Panc1 (cell line): ENCODE results near the gene NCKAP5. TPM values are rescaled to one million over a fixed set of nuclear protein-coding genes. Genes with fewer than 3 reads are reported as not detected.

Experiments
- ATAC-seq: fragments of 200-7000 bp; cut with Tn5 transposase; 2 replicates; pipeline ENCODE4 v1.9.1; 2020; ENCODE audit warnings: mild to moderate bottlenecking, moderate library complexity
- BruUV-seq: library from RNA; stranded (reverse); fragments of 400-500 nt; replicated peaks from 2 replicates; lab custom pipeline; 2021; lab: Mats Ljungman, UMichigan
- CTCF ChIA-PET: fragments of 300-600 bp; sonication (Branson Sonifier 250); formaldehyde crosslinking; loops from one replicate; lab custom pipeline; 2022; ENCODE audit warnings: antibody characterized with exemption; lab: Charles Lee
- POLR2A ChIA-PET: fragments of 300-600 bp; sonication (Branson Sonifier 250); formaldehyde crosslinking; loops from one replicate; lab custom pipeline; 2022; ENCODE audit warnings: antibody characterized with exemption; lab: Charles Lee
- DNase-seq: peaks from one replicate; pipeline ENCODE4 v3.0.0-alpha.2; 2010; ENCODE audit warnings: low read depth, low spot score
- H3K27ac ChIP-seq: 2 replicates; pipeline ENCODE4 v1.5.1; 2011; ENCODE audit warnings: mild to moderate bottlenecking, low read length, inconsistent platforms
- H3K27me3 ChIP-seq: fragments of 200-500 bp; sonication (Bioruptor generic); 2 replicates; pipeline ENCODE4 v1.6.0; 2014; ENCODE audit warnings: low read length, inconsistent platforms; ENCODE audit not compliant: control insufficient read depth, insufficient read depth
- H3K36me3 ChIP-seq: fragments of 200-500 bp; sonication (Bioruptor generic); 2 replicates; pipeline ENCODE4 v1.5.1; 2014; ENCODE audit warnings: inconsistent platforms, mild to moderate bottlenecking, low read length, moderate library complexity; ENCODE audit not compliant: control insufficient read depth, insufficient read depth
- H3K4me1 ChIP-seq: 2 replicates; pipeline ENCODE4 v1.5.1; 2011; ENCODE audit warnings: inconsistent platforms, mild to moderate bottlenecking, low read length, moderate library complexity; ENCODE audit not compliant: control insufficient read depth, insufficient read depth
- H3K4me3 ChIP-seq, 2 experiments: 2 replicates each; pipeline ENCODE4 v1.5.1; 2011 to 2012; ENCODE audit warnings: low read depth in 2 of 2, low read length in 2 of 2, mild to moderate bottlenecking in 2 of 2, inconsistent platforms in 1 of 2, moderate library complexity in 1 of 2
- H3K9me3 ChIP-seq: fragments of 200-500 bp; sonication (Bioruptor generic); 2 replicates; pipeline ENCODE4 v1.5.1; 2014; ENCODE audit warnings: low read depth, mild to moderate bottlenecking, inconsistent platforms, low read length, moderate library complexity; ENCODE audit not compliant: control insufficient read depth, insufficient read depth
- CTCF ChIP-seq: fragments of 450-650 bp; IDR thresholded peaks from 2 replicates; pipeline ENCODE4 v1.5.1; 2017; ENCODE audit warnings: mild to moderate bottlenecking
- POLR2AphosphoS5 ChIP-seq: IDR thresholded peaks from 2 replicates; pipeline ENCODE4 v1.6.1; 2012; ENCODE audit warnings: mild to moderate bottlenecking, low read depth, low read length, moderate library complexity
- REST ChIP-seq, 2 experiments: IDR thresholded peaks; 2 replicates each; pipeline ENCODE4 v1.6.1; 2011 to 2012; ENCODE audit warnings: low read depth in 2 of 2, control low read depth in 1 of 2, low read length in 1 of 2, mild to moderate bottlenecking in 1 of 2, moderate library complexity in 1 of 2; ENCODE audit not compliant: insufficient read depth in 1 of 2
- SIN3A ChIP-seq: IDR thresholded peaks from 2 replicates; pipeline ENCODE4 v1.6.1; 2012; ENCODE audit warnings: low read depth, mild to moderate bottlenecking, low read length, moderate library complexity, borderline replicate concordance; ENCODE audit not compliant: insufficient read depth
- TCF7L2 ChIP-seq: IDR thresholded peaks from 2 replicates; pipeline ENCODE4 v1.6.1; 2011; ENCODE audit warnings: mild to moderate bottlenecking, low read depth, low read length, inconsistent platforms
- in situ Hi-C: cut with HindIII; loops from 2 replicates; pipeline ENCODE4 v1.10.0; 2016; ENCODE audit warnings: low sequenced_read_pairs, low pct_unique_long_range_greater_than_20kb
- intact Hi-C: fragments of 100-400 bp; cut with micrococcal nuclease; formaldehyde crosslinking; loops from one replicate; pipeline ENCODE4 v1.10.0; 2022; ENCODE audit not compliant: unreplicated experiment
- total RNA-seq: library from RNA; stranded (reverse); gene quantifications from one replicate; pipeline ENCODE4 v1.2.1, GENCODE V29; 2021; ENCODE audit not compliant: unreplicated experiment

The NCKAP5 gene
- total RNA-seq, 1 experiment from 2014 or later = 0.10 TPM

DNA sequence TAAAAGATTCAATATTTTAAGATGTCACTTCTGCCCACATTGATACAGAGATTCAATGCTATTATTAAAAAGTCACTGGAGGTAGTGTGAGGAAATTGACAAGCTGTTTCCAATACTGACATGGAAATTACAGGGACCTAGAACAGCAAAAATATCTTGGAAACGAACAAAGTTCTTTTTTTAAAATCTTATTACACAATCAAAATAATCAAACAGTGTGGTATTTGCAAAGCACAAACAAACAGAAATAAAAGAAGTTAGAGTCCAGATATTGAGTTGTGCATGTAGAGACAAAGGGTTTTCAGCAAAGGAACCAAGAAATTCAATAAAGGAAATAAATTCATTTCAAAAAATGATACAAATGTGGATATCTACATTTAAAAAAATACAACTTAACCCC lies 369.6 kb downstream of the NCKAP5 start:
- intact Hi-C loops (no loop called here), in situ Hi-C loops (no loop called here)
- H3K36me3 ChIP-seq = no peaks in the 10 kb centered on the region
- POLR2A ChIA-PET = no interaction called here
- no peak for TF ChIP-seq CTCF
- TF ChIP-seq TCF7L2 = no peak
- no peak for TF ChIP-seq POLR2AphosphoS5
- TF ChIP-seq SIN3A = no peak
- no peak for TF ChIP-seq REST (IDR thresholded peaks at IDR 0.05; ENCODE audit: insufficient read depth in 1 of 2, low read depth in 2 of 2, low read length in 1 of 2)
- CTCF ChIA-PET = no interaction called here
- no TSS peak for BruUV-seq
- H3K27me3 ChIP-seq = no peaks in the 10 kb centered on the region
- DNase-seq (no peak), ATAC-seq (no peak)
- no peak overlapping the region for H3K27ac ChIP-seq
- H3K9me3 ChIP-seq = no peaks in the 10 kb centered on the region
- H3K4me1 ChIP-seq = no peaks in the 10 kb centered on the region
- H3K4me3 ChIP-seq = no peak overlapping the region

DNA sequence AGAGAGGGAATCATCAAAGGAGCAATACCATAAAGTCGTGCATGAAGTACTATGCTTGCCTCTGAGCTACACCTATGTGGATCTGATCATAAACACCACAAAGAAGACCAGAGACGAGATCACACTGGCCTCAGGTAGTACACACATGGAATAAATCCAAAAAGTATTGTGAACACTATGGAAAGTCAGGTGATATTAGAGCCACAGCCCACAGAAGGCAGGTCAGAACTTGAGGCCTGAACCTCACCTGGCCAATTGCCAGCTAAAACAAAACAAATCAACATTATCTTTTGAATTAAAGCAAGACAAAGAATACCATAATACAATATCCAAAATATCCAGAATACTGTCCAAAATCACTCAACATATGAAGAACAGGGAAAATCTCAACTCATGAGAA lies 371.1 kb downstream of the NCKAP5 start:
- no peak for DNase-seq
- Histone ChIP-seq H3K27me3 (no peaks in the 10 kb centered on the region), H3K9me3 (no peaks in the 10 kb centered on the region), H3K36me3 (no peaks in the 10 kb centered on the region), H3K4me3 (no peak overlapping the region), H3K4me1 (no peaks in the 10 kb centered on the region), H3K27ac (no peak overlapping the region)
- CTCF ChIA-PET = no interaction called here
- POLR2A ChIA-PET = no interaction called here
- no peak for TF ChIP-seq POLR2AphosphoS5
- no peak for TF ChIP-seq SIN3A
- TF ChIP-seq TCF7L2 = no peak
- no peak for TF ChIP-seq CTCF
- no peak for TF ChIP-seq REST (IDR thresholded peaks at IDR 0.05; ENCODE audit: insufficient read depth in 1 of 2, low read depth in 2 of 2, low read length in 1 of 2)
- BruUV-seq = no TSS peak
- in situ Hi-C loops = no loop called here
- no peak for ATAC-seq
- intact Hi-C loops = no loop called here
